H1 (cell line): Measurements from ENCODE around the gene BAIAP2. TPM values are rescaled to one million over a fixed set of nuclear protein-coding genes. Genes with fewer than 3 reads are reported as not detected.

ENCODE experiments used
- BCL11A ChIP-seq, 2 experiments: IDR thresholded peaks; one replicate each; pipeline ENCODE4 v1.6.1; 2011; ENCODE audit warnings: low read depth in 2 of 2, low read length in 2 of 2, mild to moderate bottlenecking in 2 of 2
- CHD2 ChIP-seq: IDR thresholded peaks from 2 replicates; pipeline ENCODE4 v1.6.1; 2012; ENCODE audit warnings: low read length, improper control_type of control experiment
- CTBP2 ChIP-seq: IDR thresholded peaks from 2 replicates; pipeline ENCODE4 v1.7.0; 2011; ENCODE audit warnings: borderline replicate concordance, mild to moderate bottlenecking, moderate library complexity, mixed read lengths, low read length; ENCODE audit not compliant: insufficient read depth, insufficient read length
- HDAC2 ChIP-seq, 2 experiments: fragments of 300-600 bp in 1 of 2; sonication (generic) in 1 of 2; IDR thresholded peaks; 2 replicates each; pipeline ENCODE4 v1.6.1; 2011 to 2012; ENCODE audit warnings: low read depth in 2 of 2, low read length in 2 of 2, mild to moderate bottlenecking in 2 of 2, moderate library complexity in 2 of 2, borderline replicate concordance in 1 of 2, inconsistent platforms in 1 of 2
- NRF1 ChIP-seq: IDR thresholded peaks from 2 replicates; pipeline ENCODE4 v1.6.1; 2011; ENCODE audit warnings: mild to moderate bottlenecking, low read depth, low read length, improper control_type of control experiment
- RAD21 ChIP-seq, 2 experiments: IDR thresholded peaks in 1 of 2; conservative IDR thresholded peaks in 1 of 2; 2 replicates each; pipeline ENCODE4 v1.6.1; 2011; ENCODE audit warnings: low read depth in 2 of 2, low read length in 2 of 2, improper control_type of control experiment in 1 of 2, inconsistent platforms in 1 of 2, mild to moderate bottlenecking in 1 of 2, moderate library complexity in 1 of 2
- SIN3A ChIP-seq, 2 experiments: IDR thresholded peaks in 1 of 2; conservative IDR thresholded peaks in 1 of 2; 2 replicates each; pipeline ENCODE4 v1.6.1; 2011 to 2012; ENCODE audit warnings: low read length in 2 of 2, improper control_type of control experiment in 1 of 2, low read depth in 1 of 2, mild to moderate bottlenecking in 1 of 2
- SIX5 ChIP-seq: IDR thresholded peaks from 2 replicates; pipeline ENCODE4 v1.6.1; 2011; ENCODE audit warnings: mild to moderate bottlenecking, low read depth, low read length
- SRF ChIP-seq: IDR thresholded peaks from 2 replicates; pipeline ENCODE4 v1.6.1; 2011; ENCODE audit warnings: mild to moderate bottlenecking, low read depth, low read length, moderate library complexity
- polyA plus RNA-seq, 7 experiments: library from polyadenylated mRNA; depleted of rRNA in 3 of 7; stranded (reverse) in 5 of 7; unstranded in 2 of 7; fragments of >200 nt in 5 of 7; fragments of 200-250 nt in 2 of 7; gene quantifications; 1 replicate in 5 of 7; 2 replicates in 1 of 7; 4 replicates in 1 of 7; pipeline versions ENCODE4 v1.2.1 to v1.2.3, GENCODE V29; 2011 to 2013; ENCODE audit warnings: missing spikeins in 2 of 7, mixed read lengths in 2 of 7
- total RNA-seq: library from RNA; stranded (reverse); fragmentation: NEBNext Ultra II Directional; extraction: Animal tissue kit (Norgen Biotek cat#: 25700); gene quantifications from 2 replicates; pipeline ENCODE4 v1.2.1, GENCODE V29; 2021
- TF ChIP-seq, protein P1 (sequence below): fragments of 300-600 bp; sonication (generic); IDR thresholded peaks from 2 replicates; pipeline ENCODE4 v1.7.1; 2012; ENCODE audit warnings: low read length, moderate library complexity, mild to moderate bottlenecking, inconsistent platforms; ENCODE audit not compliant: insufficient replicate concordance
- TF ChIP-seq, protein P2 (sequence below): IDR thresholded peaks from 2 replicates; pipeline ENCODE4 v1.6.1; 2012; ENCODE audit warnings: inconsistent platforms

BAIAP2 gene
- total and polyA plus RNA-seq, 2 of the 8 experiments (the other 6 are each of a cell fraction or from before 2014, with no cell fraction given), result 10.0 to 22.8 TPM

DNA sequence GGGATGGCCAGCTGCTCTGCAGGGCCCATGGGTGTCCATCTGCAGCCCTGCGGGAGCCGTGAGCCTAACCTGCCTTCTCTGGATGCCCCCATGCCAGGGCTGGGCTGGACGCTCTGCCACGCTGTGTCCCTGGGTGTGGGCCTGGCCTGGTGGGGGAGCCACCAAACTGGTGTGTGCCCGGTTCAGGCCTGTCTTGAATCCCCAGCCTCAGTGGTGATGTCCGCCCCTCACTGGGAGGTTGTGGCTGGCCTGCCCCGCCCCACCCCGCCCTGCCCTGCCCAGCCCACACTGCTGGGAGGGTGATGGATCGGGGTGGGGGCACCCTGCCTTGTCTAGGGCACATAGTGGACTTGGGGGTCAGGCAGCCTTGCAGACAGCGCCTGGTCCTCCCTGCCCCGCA, 80.3 kb downstream of the BAIAP2 start (continued):
- TF ChIP-seq, protein P1, sequence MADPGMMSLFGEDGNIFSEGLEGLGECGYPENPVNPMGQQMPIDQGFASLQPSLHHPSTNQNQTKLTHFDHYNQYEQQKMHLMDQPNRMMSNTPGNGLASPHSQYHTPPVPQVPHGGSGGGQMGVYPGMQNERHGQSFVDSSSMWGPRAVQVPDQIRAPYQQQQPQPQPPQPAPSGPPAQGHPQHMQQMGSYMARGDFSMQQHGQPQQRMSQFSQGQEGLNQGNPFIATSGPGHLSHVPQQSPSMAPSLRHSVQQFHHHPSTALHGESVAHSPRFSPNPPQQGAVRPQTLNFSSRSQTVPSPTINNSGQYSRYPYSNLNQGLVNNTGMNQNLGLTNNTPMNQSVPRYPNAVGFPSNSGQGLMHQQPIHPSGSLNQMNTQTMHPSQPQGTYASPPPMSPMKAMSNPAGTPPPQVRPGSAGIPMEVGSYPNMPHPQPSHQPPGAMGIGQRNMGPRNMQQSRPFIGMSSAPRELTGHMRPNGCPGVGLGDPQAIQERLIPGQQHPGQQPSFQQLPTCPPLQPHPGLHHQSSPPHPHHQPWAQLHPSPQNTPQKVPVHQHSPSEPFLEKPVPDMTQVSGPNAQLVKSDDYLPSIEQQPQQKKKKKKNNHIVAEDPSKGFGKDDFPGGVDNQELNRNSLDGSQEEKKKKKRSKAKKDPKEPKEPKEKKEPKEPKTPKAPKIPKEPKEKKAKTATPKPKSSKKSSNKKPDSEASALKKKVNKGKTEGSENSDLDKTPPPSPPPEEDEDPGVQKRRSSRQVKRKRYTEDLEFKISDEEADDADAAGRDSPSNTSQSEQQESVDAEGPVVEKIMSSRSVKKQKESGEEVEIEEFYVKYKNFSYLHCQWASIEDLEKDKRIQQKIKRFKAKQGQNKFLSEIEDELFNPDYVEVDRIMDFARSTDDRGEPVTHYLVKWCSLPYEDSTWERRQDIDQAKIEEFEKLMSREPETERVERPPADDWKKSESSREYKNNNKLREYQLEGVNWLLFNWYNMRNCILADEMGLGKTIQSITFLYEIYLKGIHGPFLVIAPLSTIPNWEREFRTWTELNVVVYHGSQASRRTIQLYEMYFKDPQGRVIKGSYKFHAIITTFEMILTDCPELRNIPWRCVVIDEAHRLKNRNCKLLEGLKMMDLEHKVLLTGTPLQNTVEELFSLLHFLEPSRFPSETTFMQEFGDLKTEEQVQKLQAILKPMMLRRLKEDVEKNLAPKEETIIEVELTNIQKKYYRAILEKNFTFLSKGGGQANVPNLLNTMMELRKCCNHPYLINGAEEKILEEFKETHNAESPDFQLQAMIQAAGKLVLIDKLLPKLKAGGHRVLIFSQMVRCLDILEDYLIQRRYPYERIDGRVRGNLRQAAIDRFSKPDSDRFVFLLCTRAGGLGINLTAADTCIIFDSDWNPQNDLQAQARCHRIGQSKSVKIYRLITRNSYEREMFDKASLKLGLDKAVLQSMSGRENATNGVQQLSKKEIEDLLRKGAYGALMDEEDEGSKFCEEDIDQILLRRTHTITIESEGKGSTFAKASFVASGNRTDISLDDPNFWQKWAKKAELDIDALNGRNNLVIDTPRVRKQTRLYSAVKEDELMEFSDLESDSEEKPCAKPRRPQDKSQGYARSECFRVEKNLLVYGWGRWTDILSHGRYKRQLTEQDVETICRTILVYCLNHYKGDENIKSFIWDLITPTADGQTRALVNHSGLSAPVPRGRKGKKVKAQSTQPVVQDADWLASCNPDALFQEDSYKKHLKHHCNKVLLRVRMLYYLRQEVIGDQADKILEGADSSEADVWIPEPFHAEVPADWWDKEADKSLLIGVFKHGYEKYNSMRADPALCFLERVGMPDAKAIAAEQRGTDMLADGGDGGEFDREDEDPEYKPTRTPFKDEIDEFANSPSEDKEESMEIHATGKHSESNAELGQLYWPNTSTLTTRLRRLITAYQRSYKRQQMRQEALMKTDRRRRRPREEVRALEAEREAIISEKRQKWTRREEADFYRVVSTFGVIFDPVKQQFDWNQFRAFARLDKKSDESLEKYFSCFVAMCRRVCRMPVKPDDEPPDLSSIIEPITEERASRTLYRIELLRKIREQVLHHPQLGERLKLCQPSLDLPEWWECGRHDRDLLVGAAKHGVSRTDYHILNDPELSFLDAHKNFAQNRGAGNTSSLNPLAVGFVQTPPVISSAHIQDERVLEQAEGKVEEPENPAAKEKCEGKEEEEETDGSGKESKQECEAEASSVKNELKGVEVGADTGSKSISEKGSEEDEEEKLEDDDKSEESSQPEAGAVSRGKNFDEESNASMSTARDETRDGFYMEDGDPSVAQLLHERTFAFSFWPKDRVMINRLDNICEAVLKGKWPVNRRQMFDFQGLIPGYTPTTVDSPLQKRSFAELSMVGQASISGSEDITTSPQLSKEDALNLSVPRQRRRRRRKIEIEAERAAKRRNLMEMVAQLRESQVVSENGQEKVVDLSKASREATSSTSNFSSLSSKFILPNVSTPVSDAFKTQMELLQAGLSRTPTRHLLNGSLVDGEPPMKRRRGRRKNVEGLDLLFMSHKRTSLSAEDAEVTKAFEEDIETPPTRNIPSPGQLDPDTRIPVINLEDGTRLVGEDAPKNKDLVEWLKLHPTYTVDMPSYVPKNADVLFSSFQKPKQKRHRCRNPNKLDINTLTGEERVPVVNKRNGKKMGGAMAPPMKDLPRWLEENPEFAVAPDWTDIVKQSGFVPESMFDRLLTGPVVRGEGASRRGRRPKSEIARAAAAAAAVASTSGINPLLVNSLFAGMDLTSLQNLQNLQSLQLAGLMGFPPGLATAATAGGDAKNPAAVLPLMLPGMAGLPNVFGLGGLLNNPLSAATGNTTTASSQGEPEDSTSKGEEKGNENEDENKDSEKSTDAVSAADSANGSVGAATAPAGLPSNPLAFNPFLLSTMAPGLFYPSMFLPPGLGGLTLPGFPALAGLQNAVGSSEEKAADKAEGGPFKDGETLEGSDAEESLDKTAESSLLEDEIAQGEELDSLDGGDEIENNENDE, result no peak
- no peak for TF ChIP-seq BCL11A (IDR thresholded peaks at IDR 0.05; ENCODE audit: low read depth in 2 of 2, low read length in 2 of 2)
- no peak for TF ChIP-seq CTBP2
- TF ChIP-seq SIN3A (conservative IDR thresholded peaks at IDR 0.05 in 1 of 2, IDR thresholded peaks at IDR 0.05 in 1 of 2; ENCODE audit: low read depth in 1 of 2, low read length in 2 of 2), result no peak
- no peak for TF ChIP-seq SIX5
- no peak for TF ChIP-seq HDAC2 (IDR thresholded peaks at IDR 0.05; ENCODE audit: borderline replicate concordance in 1 of 2, low read depth in 2 of 2, low read length in 2 of 2)
- no peak for TF ChIP-seq NRF1
- no peak for TF ChIP-seq SRF
- no peak for TF ChIP-seq CHD2
- TF ChIP-seq, protein P2, sequence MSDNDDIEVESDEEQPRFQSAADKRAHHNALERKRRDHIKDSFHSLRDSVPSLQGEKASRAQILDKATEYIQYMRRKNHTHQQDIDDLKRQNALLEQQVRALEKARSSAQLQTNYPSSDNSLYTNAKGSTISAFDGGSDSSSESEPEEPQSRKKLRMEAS, result no peak
- TF ChIP-seq RAD21 (IDR thresholded peaks at IDR 0.05 in 1 of 2, conservative IDR thresholded peaks at IDR 0.05 in 1 of 2; ENCODE audit: low read depth in 2 of 2, low read length in 2 of 2), result no peak
